GM12864 (cell line): Measurements from ENCODE around the gene PPFIA1.

Experiments
- DNase-seq: peaks from one replicate; pipeline ENCODE4 v3.0.0-alpha.2; 2011; ENCODE audit warnings: low read depth
- H3K4me3 ChIP-seq: 2 replicates; pipeline ENCODE4 v1.5.1; 2011; ENCODE audit warnings: mild to moderate bottlenecking, low read depth, low read length, control low read depth
- CTCF ChIP-seq: IDR thresholded peaks from 2 replicates; pipeline ENCODE4 v1.5.1; 2011; ENCODE audit warnings: low read depth, mild to moderate bottlenecking, moderate library complexity, low read length, control low read depth, inconsistent platforms; ENCODE audit errors: missing control alignments

The PPFIA1 gene

GRCh38 chr11:70394211-70394950 lies 123.9 kb downstream of the PPFIA1 start:
- no peak for TF ChIP-seq CTCF
- no peak for DNase-seq
- H3K4me3 ChIP-seq, result no peak overlapping the region

- no peak for TF ChIP-seq CTCF
- H3K4me3 ChIP-seq, result peak overlapping the region; percentile 65
- DNase-seq, result no peak
Observed at GRCh38 chr11:70397336-70397982, 127.0 kb downstream of the PPFIA1 start.

- peak within 1 kb of the TSS; percentile 65 for H3K4me3 ChIP-seq
- no peak for TF ChIP-seq CTCF
- no peak for DNase-seq
Observed at GRCh38 chr11:70397983-70398833, 127.7 kb downstream of the PPFIA1 start, which contains the start of gene CTTN. Gene CTTN (plus strand): TSS chr11:70398529. CDS start chr11:70407298, 8,769 bp downstream.

GRCh38 chr11:70398834-70399680 lies 128.6 kb downstream of the PPFIA1 start:
- peak overlapping the region; percentile 65 for H3K4me3 ChIP-seq
- no peak for TF ChIP-seq CTCF
- no peak for DNase-seq

GRCh38 chr11:70399681-70400112 lies 129.2 kb downstream of the PPFIA1 start:
- no peak for DNase-seq
- H3K4me3 ChIP-seq, result peak overlapping the region; percentile 65; the same call in 1 of the 2 replicates
- TF ChIP-seq CTCF, result no peak

- no peak overlapping the region for H3K4me3 ChIP-seq
- no peak for DNase-seq
- no peak for TF ChIP-seq CTCF
Observed at GRCh38 chr11:70400643-70401042, 130.2 kb downstream of the PPFIA1 start.
